K562 (cell line): ENCODE measurements around the gene TUBG2. TPM values are rescaled to one million over a fixed set of nuclear protein-coding genes. Genes with fewer than 3 reads are reported as not detected.

Experiments
- BDP1 ChIP-seq: IDR thresholded peaks from 3 replicates; pipeline ENCODE4 v1.6.1; 2011; ENCODE audit not compliant: insufficient read length, insufficient read depth
- BRD4 ChIP-seq: fragments of 200-600 bp; sonication (generic); IDR thresholded peaks from 2 replicates; pipeline ENCODE4 v1.6.1; 2017; ENCODE audit warnings: inconsistent platforms
- CREB3 ChIP-seq: fragments of 450-650 bp; conservative IDR thresholded peaks from 2 replicates; pipeline ENCODE4 v1.6.1; 2016; ENCODE audit warnings: missing genetic modification characterization, low read depth, mild to moderate bottlenecking, missing compliant biosample characterization, moderate library complexity
- DNMT1 ChIP-seq: fragments of 450-650 bp; IDR thresholded peaks from 2 replicates; pipeline ENCODE4 v1.6.1; 2016; ENCODE audit warnings: antibody characterized with exemption, mild to moderate bottlenecking
- FOXJ3 ChIP-seq: sonication (generic); formaldehyde crosslinking; IDR thresholded peaks from 2 replicates; pipeline ENCODE4 v1.4.0; 2020; ENCODE audit warnings: mild to moderate bottlenecking, missing genetic modification reagents
- FOXM1 ChIP-seq, 2 experiments: fragments of 450-650 bp in 1 of 2; sonication (generic) in 1 of 2; formaldehyde crosslinking in 1 of 2; IDR thresholded peaks; 2 replicates each; pipeline versions ENCODE4 v1.6.1 to v1.9.0; 2017 to 2022; ENCODE audit warnings: low read depth in 2 of 2, mild to moderate bottlenecking in 2 of 2, missing genetic modification reagents in 1 of 2, moderate library complexity in 1 of 2
- GTF2E2 ChIP-seq: fragments of 200-800 bp; sonication (Bioruptor generic); IDR thresholded peaks from 2 replicates; pipeline ENCODE4 v1.6.1; 2016; ENCODE audit warnings: missing genetic modification characterization, missing compliant biosample characterization
- KLF1 ChIP-seq: fragments of 450-650 bp; IDR thresholded peaks from 2 replicates; pipeline ENCODE4 v1.6.1; 2016; ENCODE audit warnings: missing genetic modification characterization, missing compliant biosample characterization
- MYNN ChIP-seq, 2 experiments: sonication (generic); formaldehyde crosslinking in 1 of 2; IDR thresholded peaks; 2 replicates each; pipeline versions ENCODE4 v1.5.0 to v1.6.1; 2016 to 2020; ENCODE audit warnings: antibody characterized with exemption in 1 of 2, missing genetic modification reagents in 1 of 2
- NBN ChIP-seq: fragments of 450-650 bp; IDR thresholded peaks from 2 replicates; pipeline ENCODE4 v1.6.1; 2016; ENCODE audit warnings: low read depth, mild to moderate bottlenecking
- NFRKB ChIP-seq: fragments of 450-650 bp; IDR thresholded peaks from 2 replicates; pipeline ENCODE4 v1.6.1; 2016; ENCODE audit warnings: low read depth
- NFYB ChIP-seq: IDR thresholded peaks from 2 replicates; pipeline ENCODE4 v1.6.1; 2011; ENCODE audit warnings: mild to moderate bottlenecking, moderate library complexity; ENCODE audit not compliant: insufficient read length; ENCODE audit errors: extremely low read depth
- NR2F6 ChIP-seq: fragments of 450-650 bp; formaldehyde crosslinking; IDR thresholded peaks from 2 replicates; pipeline ENCODE4 v1.4.0; 2020; ENCODE audit warnings: mild to moderate bottlenecking
- PHF20 ChIP-seq: fragments of 450-650 bp; IDR thresholded peaks from 2 replicates; pipeline ENCODE4 v1.6.1; 2018; ENCODE audit not compliant: partially characterized antibody
- POLR2AphosphoS2 ChIP-seq: IDR thresholded peaks from 2 replicates; pipeline ENCODE4 v1.6.1; 2012; ENCODE audit warnings: low read length, improper control_type of control experiment
- SAFB ChIP-seq: fragments of 200-400 bp; formaldehyde crosslinking; IDR thresholded peaks from 2 replicates; pipeline ENCODE4 v1.6.1; 2017; ENCODE audit warnings: low read depth, low read length, borderline replicate concordance
- SIRT6 ChIP-seq: IDR thresholded peaks from one replicate; pipeline ENCODE4 v1.6.1; 2012; ENCODE audit warnings: low read depth, mild to moderate bottlenecking, control low read depth, inconsistent platforms, low read length, moderate library complexity
- TAL1 ChIP-seq: fragments of 450-650 bp; IDR thresholded peaks from 2 replicates; pipeline ENCODE4 v1.6.1; 2016; ENCODE audit warnings: mild to moderate bottlenecking
- TFAM ChIP-seq: fragments of 250-450 bp; sonication (Bioruptor Pico); conservative IDR thresholded peaks from 2 replicates; pipeline ENCODE4 v1.5.0; 2021; ENCODE audit warnings: mild to moderate bottlenecking, moderate library complexity
- USF2 ChIP-seq: sonication (generic); formaldehyde crosslinking; IDR thresholded peaks from 2 replicates; pipeline ENCODE4 v1.5.0; 2020; ENCODE audit warnings: missing genetic modification reagents
- ZBTB5 ChIP-seq: fragments of 450-650 bp; IDR thresholded peaks from 2 replicates; pipeline ENCODE4 v1.6.1; 2017; ENCODE audit warnings: antibody characterized with exemption
- ZKSCAN1 ChIP-seq: fragments of 150-350 bp; IDR thresholded peaks from 2 replicates; pipeline ENCODE4 v1.6.1; 2016; ENCODE audit warnings: low read depth, low read length
- ZNF12 ChIP-seq: sonication (generic); formaldehyde crosslinking; IDR thresholded peaks from 2 replicates; pipeline ENCODE4 v1.4.0; 2020; ENCODE audit warnings: mild to moderate bottlenecking, missing genetic modification reagents
- ZNF121 ChIP-seq: sonication (generic); formaldehyde crosslinking; conservative IDR thresholded peaks from 2 replicates; pipeline ENCODE4 v1.8.0; 2022; ENCODE audit warnings: missing genetic modification reagents
- ZNF174 ChIP-seq: fragments of 250-450 bp; sonication (Bioruptor Pico); IDR thresholded peaks from 2 replicates; pipeline ENCODE4 v1.4.0; 2020; ENCODE audit warnings: mild to moderate bottlenecking
- ZNF316 ChIP-seq: fragments of 450-650 bp; IDR thresholded peaks from 2 replicates; pipeline ENCODE4 v1.6.1; 2016
- ZNF445 ChIP-seq: fragments of 250-450 bp; sonication (Bioruptor Pico); IDR thresholded peaks from 2 replicates; pipeline ENCODE4 v1.4.0; 2020; ENCODE audit warnings: low read depth, mild to moderate bottlenecking, moderate library complexity
- polyA plus RNA-seq, 8 experiments: library from polyadenylated mRNA; depleted of rRNA in 4 of 8; stranded (reverse) in 5 of 8; unstranded in 3 of 8; fragments of >200 nt; fragmentation: Nextera tagmentation in 2 of 8; fragmentation: Illumina TruSeq in 1 of 8; extraction: Ambion mirVana in 2 of 8; extraction: Trizol in 1 of 8; gene quantifications; 2 replicates each; pipeline versions ENCODE4 v1.2.1 to v1.2.3, GENCODE V29; 2011 to 2014; ENCODE audit warnings: inconsistent platforms in 1 of 8, missing spikeins in 1 of 8
- total RNA-seq, 7 experiments: library from RNA; depleted of rRNA in 6 of 7; stranded (reverse); fragments of >200 nt in 6 of 7; fragmentation: Illumina TruSeq in 2 of 7; extraction: Trizol in 2 of 7; gene quantifications; 2 replicates each; pipeline versions ENCODE4 v1.2.1 to v1.2.3, GENCODE V29; 2011 to 2021; ENCODE audit warnings: low replicate concordance in 1 of 7

TUBG2 gene
- total and polyA plus RNA-seq, 9 of the 15 experiments (the other 6 are each of a cell fraction or from before 2014, with no cell fraction given): 0.09 to 0.80 (median 0.24) TPM; not detected in 2

- no peak for TF ChIP-seq BRD4
- no peak for TF ChIP-seq ZBTB5
- TF ChIP-seq MYNN (IDR thresholded peaks at IDR 0.05): peak; percentile 90
- TF ChIP-seq MYNN (CRISPR knock-in tag; IDR thresholded peaks at IDR 0.05): no peak
- no peak for TF ChIP-seq TFAM (CRISPR knock-in tag)
- TF ChIP-seq BDP1: no peak
- TF ChIP-seq POLR2AphosphoS2: no peak
- TF ChIP-seq ZKSCAN1: no peak
- TF ChIP-seq FOXJ3 (CRISPR knock-in tag): no peak
- TF ChIP-seq FOXM1 (IDR thresholded peaks at IDR 0.05; ENCODE audit: low read depth): peak; percentile 57
- TF ChIP-seq FOXM1 (CRISPR knock-in tag; IDR thresholded peaks at IDR 0.05; ENCODE audit: low read depth): no peak
- no peak; the same call in 1 of the 2 replicates for TF ChIP-seq CREB3 (tag)
- TF ChIP-seq KLF1 (tag): peak; percentile 85
- no peak for TF ChIP-seq DNMT1
- no peak for TF ChIP-seq SIRT6
- TF ChIP-seq SAFB: no peak
- TF ChIP-seq NBN: 0 out of 2 replicates have a peak, but pooled peaks have one; percentile 48
- no peak for TF ChIP-seq ZNF445 (CRISPR knock-in tag)
- TF ChIP-seq ZNF174 (CRISPR knock-in tag): no peak
- TF ChIP-seq NFYB: no peak
- no peak for TF ChIP-seq NR2F6 (CRISPR knock-in tag)
- TF ChIP-seq ZNF316: peak; percentile 58
- TF ChIP-seq ZNF121 (CRISPR knock-in tag): no peak
- no peak for TF ChIP-seq USF2 (CRISPR knock-in tag)
- no peak for TF ChIP-seq NFRKB
- TF ChIP-seq TAL1: peak; percentile 89
- no peak for TF ChIP-seq ZNF12 (CRISPR knock-in tag)
- TF ChIP-seq GTF2E2 (tag): no peak
- TF ChIP-seq PHF20: no peak
Observed at GRCh38 chr17:42623732-42624596, 35.1 kb upstream of the TUBG2 start (continued).
